GM23338 (cell line): ENCODE results near the gene GAREM2. TPM values are rescaled to one million over a fixed set of nuclear protein-coding genes. Genes with fewer than 3 reads are reported as not detected.

Experiments
- ATAC-seq: fragments of 200-7000 bp; cut with Tn5 transposase; 3 replicates; pipeline ENCODE4 v1.9.1; 2020
- DNase-seq: peaks from one replicate; pipeline ENCODE4 v3.0.0-alpha.2; 2015; ENCODE audit warnings: low spot score
- H2AFZ ChIP-seq: fragments of 200-600 bp; sonication (generic); 2 replicates; pipeline ENCODE4 v1.8.0; 2016; ENCODE audit warnings: antibody characterized with exemption, mild to moderate bottlenecking, moderate library complexity
- H3F3A ChIP-seq: fragments of 200-600 bp; sonication (generic); replicated peaks from 2 replicates; pipeline ENCODE4 v1.8.0; 2017; ENCODE audit warnings: antibody characterized with exemption, mixed run types, low read depth
- H3K27ac ChIP-seq: fragments of 200-600 bp; sonication (generic); 2 replicates; pipeline ENCODE4 v1.6.1; 2016; ENCODE audit warnings: low read depth
- H3K27me3 ChIP-seq: fragments of 200-600 bp; sonication (generic); 2 replicates; pipeline ENCODE4 v1.8.0; 2016; ENCODE audit warnings: mild to moderate bottlenecking, mixed run types, moderate library complexity; ENCODE audit not compliant: insufficient read depth
- H3K36me3 ChIP-seq: fragments of 200-600 bp; sonication (generic); 2 replicates; pipeline ENCODE4 v1.8.0; 2016; ENCODE audit warnings: mild to moderate bottlenecking; ENCODE audit not compliant: insufficient read depth
- H3K4me1 ChIP-seq: fragments of 200-600 bp; sonication (generic); 2 replicates; pipeline ENCODE4 v1.8.0; 2016; ENCODE audit warnings: mild to moderate bottlenecking, moderate library complexity; ENCODE audit not compliant: insufficient read depth
- H3K4me2 ChIP-seq: fragments of 200-600 bp; sonication (generic); 2 replicates; pipeline ENCODE4 v1.7.1; 2017; ENCODE audit warnings: mixed run types
- H3K4me3 ChIP-seq: fragments of 200-600 bp; sonication (generic); 2 replicates; pipeline ENCODE4 v1.6.1; 2016; ENCODE audit warnings: mixed run types
- H3K79me2 ChIP-seq: fragments of 200-600 bp; sonication (generic); replicated peaks from 2 replicates; pipeline ENCODE4 v1.8.0; 2017; ENCODE audit warnings: mild to moderate bottlenecking; ENCODE audit not compliant: insufficient read depth
- H3K9me2 ChIP-seq: fragments of 200-600 bp; sonication (generic); 2 replicates; pipeline ENCODE4 v1.8.0; 2017; ENCODE audit not compliant: insufficient read depth
- H4K20me1 ChIP-seq: fragments of 200-600 bp; sonication (generic); replicated peaks from 2 replicates; pipeline ENCODE4 v1.8.0; 2017; ENCODE audit warnings: mild to moderate bottlenecking; ENCODE audit not compliant: insufficient read depth
- H3K27ac Mint-ChIP-seq: 2 replicates; pipeline ENCODE4 v1.8.0; 2020; ENCODE audit warnings: inconsistent platforms, mild to moderate bottlenecking, moderate library complexity, mixed read lengths
- H3K27me3 Mint-ChIP-seq: 3 replicates; pipeline ENCODE4 v1.8.0; 2022; ENCODE audit warnings: low read depth, mild to moderate bottlenecking, moderate library complexity, mixed read lengths, inconsistent platforms; ENCODE audit not compliant: insufficient read depth, poor library complexity
- H3K36me3 Mint-ChIP-seq: 3 replicates; pipeline ENCODE4 v1.8.0; 2021; ENCODE audit warnings: low read depth, mild to moderate bottlenecking, inconsistent platforms, moderate library complexity, mixed read lengths
- H3K4me1 Mint-ChIP-seq: 3 replicates; pipeline ENCODE4 v1.8.0; 2020; ENCODE audit warnings: mild to moderate bottlenecking, inconsistent platforms, mixed read lengths
- H3K4me3 Mint-ChIP-seq: 3 replicates; pipeline ENCODE4 v1.8.0; 2021; ENCODE audit warnings: moderate library complexity, mild to moderate bottlenecking, inconsistent platforms, mixed read lengths
- H3K9me3 Mint-ChIP-seq: 3 replicates; pipeline ENCODE4 v1.8.0; 2020; ENCODE audit warnings: moderate library complexity, mild to moderate bottlenecking, inconsistent platforms, mixed read lengths
- CREB1 ChIP-seq: fragments of 250-450 bp; sonication (Bioruptor Pico); IDR thresholded peaks from 2 replicates; pipeline ENCODE4 v1.5.0; 2020; ENCODE audit warnings: low read depth, mild to moderate bottlenecking, moderate library complexity
- NANOG ChIP-seq: IDR thresholded peaks from 2 replicates; pipeline ENCODE4 v1.6.1; 2016; ENCODE audit warnings: antibody characterized with exemption, borderline replicate concordance
- STAT1 ChIP-seq: IDR thresholded peaks from one replicate; pipeline ENCODE4 v1.6.1; 2016; ENCODE audit warnings: antibody characterized with exemption; ENCODE audit not compliant: unreplicated experiment
- polyA plus RNA-seq: library from polyadenylated mRNA; unstranded; fragments of >200 nt; fragmentation: Nextera tagmentation; extraction: Ambion mirVana; gene quantifications from 2 replicates; pipeline ENCODE4 v1.2.1, GENCODE V29; 2016
- total RNA-seq: library from RNA; depleted of rRNA; stranded (reverse); fragments of >200 nt; shearing (Covaris generic); gene quantifications from 2 replicates; pipeline ENCODE4 v1.2.3, GENCODE V29; 2014
- TF ChIP-seq, protein P1 (sequence below): IDR thresholded peaks from one replicate; pipeline ENCODE4 v1.6.1; 2018; ENCODE audit warnings: antibody characterized with exemption; ENCODE audit not compliant: unreplicated experiment
- TF ChIP-seq, protein P2 (sequence below), 2 experiments: fragments of 200-600 bp in 1 of 2; sonication (generic) in 1 of 2; conservative IDR thresholded peaks; 2 replicates each; pipeline versions ENCODE4 v1.5.1 to v1.6.1; 2016 to 2017; ENCODE audit warnings: antibody characterized with exemption in 2 of 2, low read depth in 2 of 2, mild to moderate bottlenecking in 2 of 2, moderate library complexity in 1 of 2

GAREM2 gene
- total and polyA plus RNA-seq, 2 experiments from 2014 or later = 3.8 to 23.8 TPM

DNA sequence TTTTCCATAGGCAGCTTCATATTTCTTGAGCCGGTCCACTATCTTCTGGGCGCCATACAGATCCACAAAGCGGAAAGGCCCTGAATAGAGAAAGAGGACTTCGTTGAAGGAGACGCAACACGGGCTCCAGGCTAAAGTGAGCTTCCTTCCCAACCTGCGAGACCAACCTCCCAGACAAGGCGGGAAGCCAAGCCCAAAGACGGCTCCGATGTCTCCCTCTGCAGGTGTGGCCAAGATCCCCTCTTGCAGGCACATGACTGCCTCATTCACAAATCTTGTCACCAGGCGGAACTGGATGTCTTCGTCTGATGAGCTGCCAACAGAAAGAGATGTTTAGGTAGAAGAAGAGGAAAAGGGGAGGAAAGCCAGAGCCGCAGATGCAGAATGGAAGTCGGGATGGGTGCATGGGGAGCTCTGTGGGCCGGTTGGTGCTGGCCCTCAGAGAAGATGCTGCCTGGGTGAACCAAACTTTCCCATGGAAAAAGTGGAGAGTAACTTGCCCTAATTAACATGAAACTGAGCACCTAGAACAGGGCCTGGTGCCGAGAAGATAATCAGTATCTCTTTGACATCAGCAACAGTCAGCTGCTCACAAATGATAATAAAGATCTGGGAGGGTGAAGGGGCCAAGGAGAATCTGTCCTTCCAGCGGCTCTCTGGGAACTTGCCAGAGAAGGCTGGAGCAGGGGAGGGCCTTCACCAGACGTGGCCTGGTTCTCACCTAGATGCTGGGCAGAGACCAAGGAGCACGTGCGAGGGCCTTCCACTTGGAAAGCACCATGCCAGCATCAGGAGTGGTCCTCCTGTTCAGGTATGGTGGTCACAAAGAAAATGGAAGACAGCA lies 18.6 kb downstream of the GAREM2 start:
- Histone ChIP-seq H4K20me1 (peaks cover 5% of the 10 kb centered on the region), H3K4me1 (peaks cover under 1% of the 10 kb centered on the region; the same call in 1 of the 2 replicates), H3F3A (peaks cover 8% of the 10 kb centered on the region; the same call in 1 of the 2 replicates), H3K4me3 (no peak overlapping the region), H3K4me2 (no peak overlapping the region), H3K36me3 (peaks cover 24% of the 10 kb centered on the region), H3K27me3 (no peaks in the 10 kb centered on the region), H2AFZ (no peak overlapping the region), H3K27ac (0 out of 2 replicates have a peak overlapping the region, but pooled peaks have one; percentile 26), H3K79me2 (no peaks in the 10 kb centered on the region), H3K9me2 (no peaks in the 10 kb centered on the region)
- DNase-seq (no peak), ATAC-seq (peak; percentile 23)
- Mint-ChIP-seq H3K27me3 (peaks cover 9% of the 10 kb centered on the region), H3K4me3 (no peak overlapping the region), H3K4me1 (peaks cover 3% of the 10 kb centered on the region), H3K27ac (no peak overlapping the region), H3K36me3 (peaks cover 62% of the 10 kb centered on the region), H3K9me3 (no peaks in the 10 kb centered on the region)
- TF ChIP-seq, protein P1, sequence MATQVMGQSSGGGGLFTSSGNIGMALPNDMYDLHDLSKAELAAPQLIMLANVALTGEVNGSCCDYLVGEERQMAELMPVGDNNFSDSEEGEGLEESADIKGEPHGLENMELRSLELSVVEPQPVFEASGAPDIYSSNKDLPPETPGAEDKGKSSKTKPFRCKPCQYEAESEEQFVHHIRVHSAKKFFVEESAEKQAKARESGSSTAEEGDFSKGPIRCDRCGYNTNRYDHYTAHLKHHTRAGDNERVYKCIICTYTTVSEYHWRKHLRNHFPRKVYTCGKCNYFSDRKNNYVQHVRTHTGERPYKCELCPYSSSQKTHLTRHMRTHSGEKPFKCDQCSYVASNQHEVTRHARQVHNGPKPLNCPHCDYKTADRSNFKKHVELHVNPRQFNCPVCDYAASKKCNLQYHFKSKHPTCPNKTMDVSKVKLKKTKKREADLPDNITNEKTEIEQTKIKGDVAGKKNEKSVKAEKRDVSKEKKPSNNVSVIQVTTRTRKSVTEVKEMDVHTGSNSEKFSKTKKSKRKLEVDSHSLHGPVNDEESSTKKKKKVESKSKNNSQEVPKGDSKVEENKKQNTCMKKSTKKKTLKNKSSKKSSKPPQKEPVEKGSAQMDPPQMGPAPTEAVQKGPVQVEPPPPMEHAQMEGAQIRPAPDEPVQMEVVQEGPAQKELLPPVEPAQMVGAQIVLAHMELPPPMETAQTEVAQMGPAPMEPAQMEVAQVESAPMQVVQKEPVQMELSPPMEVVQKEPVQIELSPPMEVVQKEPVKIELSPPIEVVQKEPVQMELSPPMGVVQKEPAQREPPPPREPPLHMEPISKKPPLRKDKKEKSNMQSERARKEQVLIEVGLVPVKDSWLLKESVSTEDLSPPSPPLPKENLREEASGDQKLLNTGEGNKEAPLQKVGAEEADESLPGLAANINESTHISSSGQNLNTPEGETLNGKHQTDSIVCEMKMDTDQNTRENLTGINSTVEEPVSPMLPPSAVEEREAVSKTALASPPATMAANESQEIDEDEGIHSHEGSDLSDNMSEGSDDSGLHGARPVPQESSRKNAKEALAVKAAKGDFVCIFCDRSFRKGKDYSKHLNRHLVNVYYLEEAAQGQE = no peak
- TF ChIP-seq STAT1 (no peak), CREB1 (CRISPR knock-in tag) (no peak), NANOG (no peak)
- TF ChIP-seq, protein P2, sequence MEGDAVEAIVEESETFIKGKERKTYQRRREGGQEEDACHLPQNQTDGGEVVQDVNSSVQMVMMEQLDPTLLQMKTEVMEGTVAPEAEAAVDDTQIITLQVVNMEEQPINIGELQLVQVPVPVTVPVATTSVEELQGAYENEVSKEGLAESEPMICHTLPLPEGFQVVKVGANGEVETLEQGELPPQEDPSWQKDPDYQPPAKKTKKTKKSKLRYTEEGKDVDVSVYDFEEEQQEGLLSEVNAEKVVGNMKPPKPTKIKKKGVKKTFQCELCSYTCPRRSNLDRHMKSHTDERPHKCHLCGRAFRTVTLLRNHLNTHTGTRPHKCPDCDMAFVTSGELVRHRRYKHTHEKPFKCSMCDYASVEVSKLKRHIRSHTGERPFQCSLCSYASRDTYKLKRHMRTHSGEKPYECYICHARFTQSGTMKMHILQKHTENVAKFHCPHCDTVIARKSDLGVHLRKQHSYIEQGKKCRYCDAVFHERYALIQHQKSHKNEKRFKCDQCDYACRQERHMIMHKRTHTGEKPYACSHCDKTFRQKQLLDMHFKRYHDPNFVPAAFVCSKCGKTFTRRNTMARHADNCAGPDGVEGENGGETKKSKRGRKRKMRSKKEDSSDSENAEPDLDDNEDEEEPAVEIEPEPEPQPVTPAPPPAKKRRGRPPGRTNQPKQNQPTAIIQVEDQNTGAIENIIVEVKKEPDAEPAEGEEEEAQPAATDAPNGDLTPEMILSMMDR (conservative IDR thresholded peaks at IDR 0.05; ENCODE audit: low read depth in 2 of 2) = peak in 1 of 2 experiments; percentile 40; a peak in 2 of 4 replicates

DNA sequence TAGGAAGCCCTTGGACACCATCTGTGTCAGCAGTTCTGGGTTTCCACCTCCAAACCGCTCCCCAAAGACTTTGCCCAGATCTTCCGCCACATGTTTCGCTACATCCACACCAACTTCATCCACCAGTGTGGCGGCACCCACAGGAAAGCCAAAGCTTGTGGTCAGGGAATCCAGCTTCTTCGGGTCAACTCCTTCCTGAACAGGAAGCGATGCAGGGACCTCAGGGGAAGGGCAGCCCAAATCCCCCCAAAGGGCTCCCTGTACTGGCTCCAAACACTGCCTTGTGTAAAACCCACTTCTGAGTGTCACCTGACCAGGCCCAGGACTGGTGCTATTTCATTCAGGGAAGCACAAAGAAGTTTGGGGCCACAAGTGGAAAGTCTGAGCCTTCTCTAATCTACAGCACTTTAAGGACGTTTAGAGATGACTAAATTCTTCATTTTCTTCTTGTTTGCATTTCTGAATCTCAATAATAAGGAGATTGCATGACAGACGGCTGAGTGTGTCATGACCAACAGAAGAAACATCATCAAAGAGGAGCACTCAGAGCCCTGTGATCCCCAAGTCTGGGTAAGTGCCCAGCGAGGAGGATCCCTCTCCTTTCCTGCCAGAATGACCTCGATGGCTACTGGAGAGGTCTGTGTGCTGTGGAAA lies 20.8 kb downstream of the GAREM2 start:
- H3K9me3 Mint-ChIP-seq = no peaks in the 10 kb centered on the region
- peaks cover 76% of the 10 kb centered on the region for H3K36me3 Mint-ChIP-seq
- H3K4me1 Mint-ChIP-seq = no peaks in the 10 kb centered on the region; the same call in 2 of the 3 replicates
- no peak overlapping the region for H3K4me3 Mint-ChIP-seq
- Histone ChIP-seq H2AFZ (no peak overlapping the region), H3K27me3 (no peaks in the 10 kb centered on the region), H3K79me2 (no peaks in the 10 kb centered on the region), H3K4me1 (no peaks in the 10 kb centered on the region), H3F3A (peaks cover 8% of the 10 kb centered on the region; the same call in 1 of the 2 replicates), H4K20me1 (no peaks in the 10 kb centered on the region; the same call in none of the 2 replicates), H3K36me3 (peaks cover 33% of the 10 kb centered on the region), H3K4me3 (no peak overlapping the region), H3K9me2 (no peaks in the 10 kb centered on the region), H3K4me2 (no peak overlapping the region), H3K27ac (no peak overlapping the region)
- H3K27ac Mint-ChIP-seq = no peak overlapping the region
- TF ChIP-seq STAT1 = no peak
- peaks cover 6% of the 10 kb centered on the region for H3K27me3 Mint-ChIP-seq
- DNase-seq (no peak), ATAC-seq (no peak)
